B cell (primary cell): ENCODE measurements around the gene HSPBAP1. TPM values are rescaled to one million over a fixed set of nuclear protein-coding genes. Genes with fewer than 3 reads are reported as not detected.

ENCODE experiments used
- ATAC-seq: fragments of 200-7000 bp; cut with Tn5 transposase; one replicate; pipeline ENCODE4 v1.10.0; 2021; ENCODE audit warnings: low read depth, mild to moderate bottlenecking, moderate number of reproducible peaks, moderate library complexity
- CTCF ChIA-PET: fragments of 350-600 bp; sonication (Branson Sonifier 250); formaldehyde crosslinking; loops from one replicate; lab custom pipeline; 2021; ENCODE audit warnings: antibody characterized with exemption, inconsistent platforms; lab: Charles Lee
- POLR2A ChIA-PET: fragments of 350-600 bp; sonication (Branson Sonifier 250); formaldehyde crosslinking; loops from one replicate; lab custom pipeline; 2021; ENCODE audit warnings: antibody characterized with exemption; lab: Charles Lee
- DNase-seq: peaks from one replicate; pipeline ENCODE4 v3.0.0; 2013
- H2AFZ ChIP-seq: 2 replicates; pipeline ENCODE4 v1.6.1; 2012; ENCODE audit warnings: mild to moderate bottlenecking, low read depth, low read length; ENCODE audit not compliant: insufficient read depth, poor library complexity, severe bottlenecking
- H3K27ac ChIP-seq, 2 donors: 1 replicate in 1 of 2; 2 replicates in 1 of 2; pipeline ENCODE4 v1.5.1; 2012 to 2013; ENCODE audit warnings: low read length in 2 of 2, mild to moderate bottlenecking in 2 of 2, moderate library complexity in 1 of 2
- H3K27me3 ChIP-seq, 4 experiments: fragments of 200-600 bp in 1 of 4; sonication (generic) in 1 of 4; replicated peaks in 1 of 4; 1 replicate in 2 of 4; 2 replicates in 2 of 4; pipeline versions ENCODE4 v1.6.1 to v1.7.0; 2013 to 2016; ENCODE audit warnings: low read length in 3 of 4, mild to moderate bottlenecking in 2 of 4, mixed read lengths in 1 of 4, moderate library complexity in 1 of 4; ENCODE audit not compliant: insufficient read depth in 4 of 4, control insufficient read depth in 3 of 4; ENCODE audit errors: control extremely low read depth in 1 of 4
- H3K36me3 ChIP-seq, 2 experiments: replicated peaks in 1 of 2; 1 replicate in 1 of 2; 2 replicates in 1 of 2; pipeline versions ENCODE4 v1.6.1 to v1.7.1; 2013; ENCODE audit warnings: low read length in 1 of 2; ENCODE audit not compliant: insufficient read depth in 2 of 2, control insufficient read depth in 1 of 2; ENCODE audit errors: control extremely low read depth in 1 of 2, extremely low read depth in 1 of 2
- H3K4me1 ChIP-seq, 2 donors: fragments of 200-600 bp in 1 of 2; sonication (generic) in 1 of 2; 1 replicate in 1 of 2; 2 replicates in 1 of 2; pipeline versions ENCODE4 v1.5.1 to v1.6.1; 2013 to 2017; ENCODE audit warnings: low read length in 2 of 2; ENCODE audit not compliant: control insufficient read depth in 2 of 2, insufficient read depth in 2 of 2
- H3K4me2 ChIP-seq: replicated peaks from 2 replicates; pipeline ENCODE3; 2012; ENCODE audit warnings: mild to moderate bottlenecking, low read depth, low read length; ENCODE audit not compliant: poor library complexity, severe bottlenecking
- H3K4me3 ChIP-seq, 5 experiments: fragments of 200-600 bp in 1 of 5; sonication (generic) in 1 of 5; 1 replicate in 3 of 5; 2 replicates in 2 of 5; pipeline versions ENCODE4 v1.5.1 to v1.7.0; 2011 to 2016; ENCODE audit warnings: low read length in 4 of 5, mild to moderate bottlenecking in 4 of 5, low read depth in 2 of 5, control low read depth in 1 of 5, moderate library complexity in 1 of 5; ENCODE audit not compliant: insufficient read depth in 1 of 5; ENCODE audit errors: control extremely low read depth in 1 of 5, extremely low read depth in 1 of 5
- H3K79me2 ChIP-seq: fragments of 200-600 bp; sonication (generic); one replicate; pipeline ENCODE4 v1.6.0; 2016; ENCODE audit warnings: low read length; ENCODE audit not compliant: control insufficient read depth, insufficient read depth
- H3K9ac ChIP-seq: fragments of 200-600 bp; sonication (generic); 2 replicates; pipeline ENCODE4 v1.6.1; 2017; ENCODE audit warnings: mild to moderate bottlenecking, low read length, moderate library complexity
- H3K9me3 ChIP-seq, 3 donors: one replicate each; pipeline versions ENCODE4 v1.6.1 to v1.7.1; 2013; ENCODE audit warnings: low read length in 2 of 3; ENCODE audit not compliant: control insufficient read depth in 2 of 3, insufficient read depth in 1 of 3; ENCODE audit errors: control extremely low read depth in 1 of 3
- H4K20me1 ChIP-seq: 2 replicates; pipeline ENCODE4 v1.6.0; 2012; ENCODE audit warnings: mild to moderate bottlenecking, low read length; ENCODE audit not compliant: insufficient read depth, control insufficient read depth, poor library complexity, severe bottlenecking
- H3K27ac Mint-ChIP-seq: one replicate; pipeline ENCODE4 v1.8.0; 2021; ENCODE audit warnings: mixed read lengths
- H3K27me3 Mint-ChIP-seq: one replicate; pipeline ENCODE4 v1.8.0; 2021; ENCODE audit warnings: mixed read lengths
- H3K4me1 Mint-ChIP-seq: one replicate; pipeline ENCODE4 v1.8.0; 2021; ENCODE audit warnings: mixed read lengths
- H3K4me3 Mint-ChIP-seq: one replicate; pipeline ENCODE4 v1.8.0; 2021; ENCODE audit warnings: mixed read lengths
- H3K9me3 Mint-ChIP-seq: one replicate; pipeline ENCODE4 v1.8.0; 2022; ENCODE audit warnings: mixed read lengths; ENCODE audit not compliant: insufficient read depth
- EZH2 ChIP-seq: IDR thresholded peaks from 2 replicates; pipeline ENCODE4 v1.6.1; 2012; ENCODE audit warnings: borderline replicate concordance, low read depth, mild to moderate bottlenecking, moderate library complexity, low read length; ENCODE audit not compliant: insufficient read depth, poor library complexity, severe bottlenecking
- WGBS: methylation state at CpG from one replicate; pipeline ENCODE4 v1.1.5; 2013; ENCODE audit warnings: missing lambda C conversion rate; ENCODE audit not compliant: insufficient coverage; 5-methylcytosine and 5-hydroxymethylcytosine counted together
- intact Hi-C: fragments of 100-400 bp; cut with micrococcal nuclease; formaldehyde crosslinking; loops from one replicate; pipeline ENCODE4 v1.10.0; 2022
- polyA plus RNA-seq: library from polyadenylated mRNA; depleted of rRNA; stranded (reverse); fragments of >200 nt; gene quantifications from 2 replicates; pipeline ENCODE4 v1.2.3, GENCODE V29; 2012
- total RNA-seq, 2 donors: library from RNA; stranded (reverse); fragments of 120-200 nt in 1 of 2; gene quantifications; 1 replicate in 1 of 2; 2 replicates in 1 of 2; pipeline versions ENCODE4 v1.2.3 to v1.2.4, GENCODE V29; 2013 to 2022
- TF ChIP-seq, protein P1 (sequence below): fragments of 200-600 bp; IDR thresholded peaks from one replicate; pipeline ENCODE4 v1.8.0; 2022; ENCODE audit warnings: antibody characterized with exemption, mild to moderate bottlenecking

HSPBAP1 gene
- total and polyA plus RNA-seq, 2 donors (not counting 1 experiment from before 2014, with no cell fraction given) = 23.0 to 49.6 TPM

DNA sequence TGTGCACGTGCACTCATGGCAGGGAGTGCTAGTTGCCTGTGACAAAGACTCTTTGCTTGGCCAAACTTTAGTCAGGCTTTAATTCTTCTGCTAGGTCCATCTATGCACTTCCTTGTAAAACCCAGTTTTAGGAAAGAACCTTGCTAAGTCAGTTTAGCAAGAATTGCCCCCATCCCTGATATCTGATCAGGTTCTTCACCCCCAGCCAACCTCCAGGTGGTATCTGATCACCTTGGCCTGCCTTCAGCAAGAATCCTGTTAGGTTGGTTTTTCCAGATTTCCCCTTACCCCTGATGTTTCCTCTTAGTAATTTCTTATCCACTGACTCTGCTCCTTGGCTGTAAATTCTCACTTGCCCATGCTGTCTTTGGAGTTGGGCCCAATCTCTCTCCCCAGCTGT lies 8.4 kb downstream of the HSPBAP1 start:
- no peak for ATAC-seq
- H3K4me3 Mint-ChIP-seq = no peak overlapping the region
- no peak for TF ChIP-seq EZH2
- TF ChIP-seq, protein P1, sequence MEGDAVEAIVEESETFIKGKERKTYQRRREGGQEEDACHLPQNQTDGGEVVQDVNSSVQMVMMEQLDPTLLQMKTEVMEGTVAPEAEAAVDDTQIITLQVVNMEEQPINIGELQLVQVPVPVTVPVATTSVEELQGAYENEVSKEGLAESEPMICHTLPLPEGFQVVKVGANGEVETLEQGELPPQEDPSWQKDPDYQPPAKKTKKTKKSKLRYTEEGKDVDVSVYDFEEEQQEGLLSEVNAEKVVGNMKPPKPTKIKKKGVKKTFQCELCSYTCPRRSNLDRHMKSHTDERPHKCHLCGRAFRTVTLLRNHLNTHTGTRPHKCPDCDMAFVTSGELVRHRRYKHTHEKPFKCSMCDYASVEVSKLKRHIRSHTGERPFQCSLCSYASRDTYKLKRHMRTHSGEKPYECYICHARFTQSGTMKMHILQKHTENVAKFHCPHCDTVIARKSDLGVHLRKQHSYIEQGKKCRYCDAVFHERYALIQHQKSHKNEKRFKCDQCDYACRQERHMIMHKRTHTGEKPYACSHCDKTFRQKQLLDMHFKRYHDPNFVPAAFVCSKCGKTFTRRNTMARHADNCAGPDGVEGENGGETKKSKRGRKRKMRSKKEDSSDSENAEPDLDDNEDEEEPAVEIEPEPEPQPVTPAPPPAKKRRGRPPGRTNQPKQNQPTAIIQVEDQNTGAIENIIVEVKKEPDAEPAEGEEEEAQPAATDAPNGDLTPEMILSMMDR = no peak
- no CpG with 5 or more reads among the region's 1 CpG for whole genome bisulfite sequencing
- H3K9ac ChIP-seq = no peak overlapping the region
- no peaks in the 10 kb centered on the region for H4K20me1 ChIP-seq
- no peaks in the 10 kb centered on the region for H3K27me3 Mint-ChIP-seq
- no peaks in the 10 kb centered on the region for H3K9me3 Mint-ChIP-seq
- POLR2A ChIA-PET = no interaction called here
- H2AFZ ChIP-seq = no peak overlapping the region
- intact Hi-C loops = no loop called here
- DNase-seq = no peak
- peaks cover 16% of the 10 kb centered on the region for H3K79me2 ChIP-seq
- no peak overlapping the region for H3K4me3 ChIP-seq
- CTCF ChIA-PET = interaction anchor here (1.0 kb wide), 1 partner anchor 41 kb away, joined by 3 read pairs; no protein-coding TSS in a partner anchor
- H3K27ac Mint-ChIP-seq = no peak overlapping the region
- peaks cover 1 to 8% of the 10 kb centered on the region in 2 experiments for H3K36me3 ChIP-seq
- H3K27me3 ChIP-seq = no peaks in the 10 kb centered on the region
- no peak overlapping the region for H3K27ac ChIP-seq
- no peak overlapping the region for H3K4me2 ChIP-seq
- H3K9me3 ChIP-seq = no peaks in the 10 kb centered on the region
- H3K4me1 Mint-ChIP-seq = peaks cover 16% of the 10 kb centered on the region
- H3K4me1 ChIP-seq = no peaks in the 10 kb centered on the region

DNA sequence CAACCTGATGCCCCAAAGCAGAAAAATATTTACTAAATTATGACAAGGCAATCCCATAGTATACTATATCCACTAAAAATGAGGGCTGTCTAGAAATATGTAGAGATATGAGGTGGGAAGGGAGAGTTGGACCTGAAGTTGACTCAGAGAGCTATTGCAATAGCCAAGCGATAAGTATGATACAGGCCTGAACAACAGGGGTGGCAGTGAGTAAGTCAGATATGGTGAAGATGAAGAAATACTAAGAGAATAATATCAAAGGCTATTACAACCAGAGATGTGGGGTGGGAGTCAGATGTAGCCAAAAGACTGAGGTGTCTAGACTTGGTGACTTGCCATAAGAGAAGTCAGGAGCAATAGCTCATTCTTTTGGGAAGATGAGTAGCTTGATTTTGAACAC lies 9.2 kb downstream of the HSPBAP1 start:
- no peaks in the 10 kb centered on the region for H4K20me1 ChIP-seq
- CTCF ChIA-PET = interaction anchor here (0.5 to 1.6 kb wide), 4 partner anchors 30 to 244 kb away, joined by 3 to 4 read pairs (median 3); partner anchors contain the start of gene SEMA5B
- no peak overlapping the region for H2AFZ ChIP-seq
- no peaks in the 10 kb centered on the region for H3K9me3 Mint-ChIP-seq
- ATAC-seq (no peak), DNase-seq (no peak)
- peaks cover 1 to 8% of the 10 kb centered on the region in 2 experiments for H3K36me3 ChIP-seq
- H3K4me3 Mint-ChIP-seq = no peak overlapping the region
- WGBS = no CpG with 5 or more reads among the region's 1 CpG
- TF ChIP-seq, protein P1 = no peak
- TF ChIP-seq EZH2 = no peak
- no peaks in the 10 kb centered on the region for H3K27me3 ChIP-seq
- H3K27ac ChIP-seq = no peak overlapping the region
- intact Hi-C loops = no loop called here
- peaks cover 10% of the 10 kb centered on the region for H3K79me2 ChIP-seq
- no peak overlapping the region for H3K4me3 ChIP-seq
- no peaks in the 10 kb centered on the region for H3K4me1 ChIP-seq
- no peak overlapping the region for H3K4me2 ChIP-seq
- no peaks in the 10 kb centered on the region for H3K27me3 Mint-ChIP-seq
- POLR2A ChIA-PET = interaction anchor here (0.6 kb wide), 1 partner anchor 217 kb away, joined by 3 read pairs; no protein-coding TSS in a partner anchor
- H3K27ac Mint-ChIP-seq = no peak overlapping the region
- peaks cover 16% of the 10 kb centered on the region for H3K4me1 Mint-ChIP-seq
- H3K9me3 ChIP-seq = no peaks in the 10 kb centered on the region
- no peak overlapping the region for H3K9ac ChIP-seq
